NCI-H524 treated with DMSO at 0.1 percent for 48 hours (cell line): Measurements from ENCODE around the gene LRSAM1.
A peak's percentile ranks its signal among the peaks of the same experiment; 100 is the strongest.

Source experiments
- DNase-seq: peaks from one replicate; lab custom pipeline; 2025; lab: John Stamatoyannopoulos, UW

Gene LRSAM1

DNA sequence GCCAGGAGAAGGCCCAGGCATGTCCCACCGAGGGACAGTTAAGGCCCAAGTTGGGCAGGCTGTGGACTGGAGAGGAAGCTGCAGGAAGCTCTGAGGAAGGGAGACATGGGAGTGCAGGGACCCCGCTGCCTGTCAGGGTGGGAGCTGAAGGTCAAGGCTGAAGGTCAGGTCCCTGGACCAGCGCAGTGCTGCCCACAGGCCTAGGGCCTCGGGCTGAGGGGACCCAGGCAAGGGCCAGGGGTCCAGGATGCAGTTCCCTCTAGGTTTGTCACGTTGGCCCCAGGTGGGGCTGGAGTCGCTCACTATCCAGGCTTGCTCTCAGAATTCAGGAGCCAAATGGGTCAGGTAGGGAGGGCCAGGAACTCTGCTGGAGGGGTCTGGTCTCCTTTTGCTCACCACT, 84.1 kb downstream of the LRSAM1 start:
- no peak for DNase-seq

GRCh38 chr9:127535834-127536233, 84.5 kb downstream of the LRSAM1 start:
- DNase-seq, result no peak

GRCh38 chr9:127536499-127536898, 85.2 kb downstream of the LRSAM1 start:
- DNase-seq, result no peak

DNA sequence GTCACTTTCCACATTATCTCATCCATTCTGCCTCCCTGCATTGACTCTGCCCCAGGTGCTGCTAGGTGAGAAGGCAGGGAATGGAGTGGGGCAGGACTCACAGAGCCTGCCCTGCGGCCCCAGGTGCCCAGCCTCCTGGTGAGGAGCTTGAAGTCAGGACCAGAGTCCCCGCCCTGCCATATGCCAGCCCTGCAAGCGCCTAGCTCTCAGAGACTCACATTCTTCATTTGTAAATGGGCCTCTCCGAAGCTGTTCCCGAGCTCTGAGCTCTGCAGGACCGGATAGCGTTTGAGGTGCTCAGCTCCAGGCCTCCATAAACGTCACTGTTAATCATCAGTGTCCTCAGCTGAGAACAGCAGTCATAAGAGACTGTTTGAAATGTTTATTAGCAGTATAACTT, 85.7 kb downstream of the LRSAM1 start:
- peak; percentile 70 for DNase-seq

DNA sequence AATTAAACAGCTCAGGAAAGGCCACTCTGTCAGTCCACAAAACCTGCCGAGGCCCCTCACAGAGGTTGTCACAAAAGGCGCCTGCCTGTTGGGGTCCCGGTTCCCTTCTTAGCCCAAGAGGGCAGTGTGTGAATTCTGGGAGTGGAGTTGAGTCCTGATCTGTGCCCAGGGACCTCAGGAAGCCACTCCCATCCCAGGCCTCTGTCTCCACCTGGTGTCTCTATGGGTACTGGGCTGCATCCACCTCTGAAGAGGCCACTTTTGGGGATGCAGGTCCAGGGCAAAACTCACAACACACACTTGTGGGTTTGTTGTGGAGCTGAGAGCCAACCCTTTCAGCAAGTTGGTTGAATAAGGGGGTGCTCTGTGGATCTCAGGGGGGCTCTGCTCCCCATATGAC, 86.5 kb downstream of the LRSAM1 start:
- no peak for DNase-seq

DNA sequence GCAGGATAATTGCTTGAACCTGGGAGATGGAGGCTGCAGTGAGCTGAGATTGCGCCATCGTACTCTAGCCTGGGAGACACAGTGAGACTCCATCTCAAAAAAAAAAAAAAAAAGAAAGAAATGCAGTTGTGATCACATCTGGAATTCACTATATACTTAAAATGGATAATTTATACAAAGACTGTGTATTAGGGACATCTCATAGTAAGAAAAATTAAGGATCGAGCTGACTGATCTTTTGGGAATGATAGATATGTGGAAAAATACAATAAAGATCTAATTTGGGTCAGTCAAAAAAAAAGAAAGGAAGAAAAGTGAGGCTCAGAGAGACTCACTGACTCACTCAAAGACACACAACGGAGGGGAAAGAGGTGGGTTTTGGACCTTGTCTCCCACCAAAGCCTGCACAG, 87.5 kb downstream of the LRSAM1 start:
- DNase-seq, result no peak

GRCh38 chr9:127539259-127539981, 88.1 kb downstream of the LRSAM1 start:
- no peak for DNase-seq

DNA sequence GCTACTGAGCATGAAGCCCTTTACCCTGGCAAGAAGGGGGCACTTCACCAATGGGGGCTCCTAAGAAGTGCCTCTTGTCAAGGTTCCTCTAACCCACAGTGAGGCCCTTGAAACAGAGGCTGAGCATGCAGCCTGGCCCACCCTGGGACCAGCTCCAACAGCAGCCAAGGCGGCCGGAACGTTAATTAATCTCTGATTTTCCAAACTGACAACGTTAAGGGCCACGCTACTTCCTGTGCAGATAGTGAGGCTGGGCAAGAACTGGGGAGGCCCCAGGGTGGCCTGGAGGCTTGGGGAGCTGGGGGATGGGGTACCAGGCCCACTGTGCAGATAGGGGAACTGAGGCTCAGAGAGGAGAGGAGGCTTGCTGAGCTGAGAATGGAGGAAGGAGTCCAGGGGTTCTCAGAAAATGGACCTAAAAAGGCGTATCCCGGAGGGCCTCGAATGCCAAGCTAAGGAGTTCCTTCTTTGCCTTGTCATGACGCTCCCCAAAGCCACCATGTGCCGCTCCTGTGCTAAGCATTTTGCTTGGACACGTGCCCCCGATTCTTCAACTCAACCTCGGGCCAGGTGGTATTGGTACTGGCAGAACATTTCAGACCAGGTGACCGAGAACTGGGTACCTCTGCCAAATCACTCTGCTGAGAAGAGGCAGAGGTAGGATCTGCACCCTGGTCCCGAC, 88.8 kb downstream of the LRSAM1 start:
- no peak for DNase-seq

GRCh38 chr9:127540664-127541041, 89.3 kb downstream of the LRSAM1 start:
- no peak for DNase-seq

DNA sequence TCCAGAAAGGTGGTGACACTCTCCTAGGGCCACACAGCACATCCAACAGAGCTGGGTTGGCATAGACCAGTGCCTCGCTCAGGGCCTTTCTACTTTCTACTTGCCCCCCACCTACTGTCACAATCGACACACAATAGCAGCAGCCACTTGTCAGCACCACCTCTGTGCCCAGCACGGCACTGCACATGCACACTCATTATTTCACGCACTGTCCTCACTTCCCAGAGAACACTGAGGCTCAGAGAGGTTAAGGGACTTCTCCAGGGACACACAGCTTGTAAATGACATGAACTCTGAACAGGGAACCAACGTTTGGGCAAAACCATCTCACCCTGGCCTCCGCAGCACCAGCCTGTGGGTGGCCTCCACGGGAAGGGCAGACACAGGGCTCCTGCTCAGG, 89.9 kb downstream of the LRSAM1 start:
- no peak for DNase-seq

DNA sequence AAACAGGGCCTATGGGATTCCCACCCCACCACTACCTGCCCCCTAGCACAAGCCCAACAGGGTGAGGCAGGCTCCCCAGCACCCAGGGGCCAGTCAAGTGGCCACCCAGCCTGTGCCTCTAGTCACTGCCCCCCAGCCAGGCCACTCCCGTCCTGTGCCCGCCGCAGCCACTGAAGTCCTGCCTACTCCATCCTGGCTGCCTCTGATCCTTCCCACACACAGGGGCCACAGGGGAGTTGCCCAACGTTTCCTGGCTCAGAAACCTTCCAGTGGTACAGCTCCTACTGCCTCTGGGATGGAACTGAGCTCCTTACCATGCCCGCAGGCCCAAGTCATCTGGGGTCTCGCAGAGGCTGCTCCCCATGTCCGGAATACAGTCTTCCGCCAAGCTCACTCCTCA, 90.6 kb downstream of the LRSAM1 start:
- DNase-seq, result no peak

GRCh38 chr9:127543221-127543620, 91.9 kb downstream of the LRSAM1 start:
- DNase-seq, result no peak

DNA sequence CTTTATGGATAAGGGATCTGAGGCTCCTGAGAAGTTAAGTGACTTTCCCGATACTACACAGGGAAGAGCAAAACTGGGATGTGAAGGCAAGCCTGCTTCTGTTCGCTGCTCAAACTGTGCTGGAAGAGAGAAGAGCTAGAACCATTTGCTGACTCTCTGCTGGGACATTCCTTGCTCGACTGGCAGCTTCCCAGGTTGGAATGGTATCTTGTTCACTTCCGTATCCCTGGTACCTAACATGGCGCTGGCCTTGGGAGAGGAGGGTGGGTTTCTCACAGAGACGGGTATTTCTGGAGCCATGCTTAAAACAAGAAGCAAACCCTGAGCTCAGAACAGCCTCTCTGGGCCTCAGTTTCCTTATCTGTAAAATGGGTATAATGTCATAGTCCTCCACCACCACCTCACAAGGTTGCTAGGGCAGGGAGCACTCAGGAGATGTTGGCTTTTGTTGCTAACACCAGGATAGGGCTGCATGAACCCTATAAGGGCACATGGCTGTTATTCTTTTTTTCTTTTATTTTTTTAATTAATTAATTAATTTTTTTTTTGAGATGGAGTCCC, 92.7 kb downstream of the LRSAM1 start:
- no peak for DNase-seq

- no peak for DNase-seq
These were observed 94.2 kb downstream of the LRSAM1 start for GRCh38 chr9:127545196-127546124.

DNA sequence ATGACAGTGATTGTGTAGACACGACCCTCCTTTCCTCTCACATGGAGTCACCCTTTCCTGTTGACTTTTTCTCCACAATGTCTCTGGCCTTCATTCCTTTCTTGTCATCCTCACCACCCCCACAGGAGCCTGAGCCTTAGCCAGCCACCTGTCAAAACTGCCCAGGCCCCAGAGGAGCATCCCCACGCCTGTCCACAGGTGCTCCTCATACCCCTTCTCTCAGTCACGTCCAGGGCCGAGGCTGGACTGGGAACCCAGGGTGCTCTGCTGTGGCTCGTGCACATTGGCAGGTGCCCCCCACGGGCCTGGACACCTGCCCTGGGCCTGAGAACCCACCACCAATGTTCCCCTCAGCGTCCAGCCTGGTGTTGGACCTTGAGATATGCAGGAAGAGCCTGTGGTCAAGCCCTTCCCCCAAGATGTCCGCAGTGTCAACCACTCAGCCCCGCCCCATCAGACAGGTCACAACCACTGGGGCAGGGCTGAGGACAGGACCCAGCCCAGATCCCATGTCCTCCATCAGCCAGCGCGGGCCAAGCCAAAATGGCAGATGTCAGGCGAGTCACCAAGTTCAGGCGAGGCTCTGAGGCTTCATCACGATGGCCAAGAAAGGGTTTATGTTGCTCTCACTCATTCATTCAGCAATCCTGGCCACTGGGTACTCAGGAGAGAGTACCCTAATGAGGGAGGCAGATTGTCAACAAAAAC, 95.0 kb downstream of the LRSAM1 start:
- no peak for DNase-seq

- no peak for DNase-seq
These were observed 97.1 kb downstream of the LRSAM1 start for GRCh38 chr9:127548352-127548881.

DNA sequence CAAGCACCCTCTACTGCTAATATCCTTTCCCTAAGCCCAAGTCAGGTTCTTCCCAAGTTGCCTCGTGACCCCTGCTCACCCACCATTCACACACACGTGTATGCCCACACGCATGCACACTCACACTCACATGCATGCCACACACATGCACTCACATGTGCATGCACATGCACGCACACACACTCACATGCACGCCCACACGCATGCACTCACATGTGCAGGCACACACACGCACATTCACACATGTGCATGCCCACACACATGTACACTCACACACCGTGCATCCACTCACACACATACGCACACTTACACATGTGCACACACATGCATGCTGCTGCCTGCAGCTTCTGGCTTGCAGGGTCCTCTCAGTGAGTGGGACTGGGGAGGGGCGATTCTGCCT, 97.9 kb downstream of the LRSAM1 start:
- no peak for DNase-seq

DNA sequence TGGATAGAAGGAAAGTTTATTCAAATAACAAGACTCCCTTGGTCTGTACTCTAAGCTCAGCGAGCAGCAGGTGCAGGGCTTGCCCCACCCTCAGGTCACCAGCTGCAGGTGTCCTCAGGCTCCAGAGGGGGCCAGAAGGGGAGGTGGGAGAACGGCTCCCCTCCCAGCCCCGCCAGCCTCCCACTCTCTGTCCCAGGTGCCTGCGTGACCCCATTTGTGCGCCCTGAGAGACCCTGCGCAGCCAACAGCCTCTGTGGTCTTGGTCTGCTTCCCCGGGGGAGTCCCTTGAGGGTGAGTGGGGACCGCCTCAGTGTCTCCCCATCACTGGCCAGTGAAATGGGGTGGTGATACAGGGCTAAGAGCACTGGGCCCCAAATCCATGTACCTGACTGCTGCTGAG, 98.4 kb downstream of the LRSAM1 start:
- no peak for DNase-seq

DNA sequence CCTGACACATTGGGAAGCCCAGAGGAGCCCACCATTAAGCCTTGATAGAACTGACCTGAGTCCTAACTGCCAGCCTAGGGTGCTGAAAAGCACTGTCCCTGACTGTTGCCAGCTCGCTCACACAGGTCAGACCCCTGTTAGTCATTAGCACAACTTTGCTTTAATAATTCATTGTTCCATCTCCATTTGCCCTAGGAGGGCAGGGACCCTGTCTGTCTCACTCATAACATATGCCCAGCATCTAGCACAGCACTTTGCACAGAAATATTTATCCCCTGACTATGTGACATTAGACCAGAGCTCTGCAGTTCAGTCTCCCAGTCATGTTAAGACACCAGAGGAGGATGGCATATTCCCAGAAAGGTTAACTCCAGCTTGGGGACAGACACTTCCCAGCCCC, 99.0 kb downstream of the LRSAM1 start:
- no peak for DNase-seq

GRCh38 chr9:127550751-127551150, 99.4 kb downstream of the LRSAM1 start:
- no peak for DNase-seq
